IMR-90 (cell line): ENCODE results near the gene HPRT1.
A peak's percentile ranks its signal among the peaks of the same experiment; 100 is the strongest.
"Not testable (repeated sequence)": the region's sequence is repeated elsewhere in the genome, so short reads cannot be mapped to it uniquely, and the experiment has no call there.

Experiments used
- BHLHE40 ChIP-seq: fragments of 150-350 bp; IDR thresholded peaks from 2 replicates; pipeline ENCODE4 v1.6.1; 2016; ENCODE audit warnings: mild to moderate bottlenecking, low read depth, low read length
- CEBPB ChIP-seq: IDR thresholded peaks from 2 replicates; pipeline ENCODE4 v1.6.1; 2012; ENCODE audit warnings: low read depth, low read length, improper control_type of control experiment
- CTCF ChIP-seq: conservative IDR thresholded peaks from 2 replicates; pipeline ENCODE4 v1.5.1; 2012; ENCODE audit warnings: mild to moderate bottlenecking, low read depth, low read length, improper control_type of control experiment
- MAZ ChIP-seq: IDR thresholded peaks from 2 replicates; pipeline ENCODE4 v1.6.1; 2012; ENCODE audit warnings: low read depth, mild to moderate bottlenecking, low read length, improper control_type of control experiment, moderate library complexity, borderline replicate concordance
- POLR2A ChIP-seq: IDR thresholded peaks from 2 replicates; pipeline ENCODE4 v1.6.1; 2012; ENCODE audit warnings: mild to moderate bottlenecking, low read depth, low read length
- RCOR1 ChIP-seq: IDR thresholded peaks from 2 replicates; pipeline ENCODE4 v1.6.1; 2012; ENCODE audit warnings: mild to moderate bottlenecking, low read length, improper control_type of control experiment; ENCODE audit not compliant: insufficient replicate concordance
- RFX5 ChIP-seq: IDR thresholded peaks from 2 replicates; pipeline ENCODE4 v1.8.0; 2012; ENCODE audit warnings: low read depth, mild to moderate bottlenecking, low read length, moderate library complexity
- SMC3 ChIP-seq: fragments of 150-350 bp; IDR thresholded peaks from 2 replicates; pipeline ENCODE4 v1.6.1; 2016; ENCODE audit warnings: low read depth, mild to moderate bottlenecking, antibody characterized with exemption, low read length, moderate library complexity

DNA sequence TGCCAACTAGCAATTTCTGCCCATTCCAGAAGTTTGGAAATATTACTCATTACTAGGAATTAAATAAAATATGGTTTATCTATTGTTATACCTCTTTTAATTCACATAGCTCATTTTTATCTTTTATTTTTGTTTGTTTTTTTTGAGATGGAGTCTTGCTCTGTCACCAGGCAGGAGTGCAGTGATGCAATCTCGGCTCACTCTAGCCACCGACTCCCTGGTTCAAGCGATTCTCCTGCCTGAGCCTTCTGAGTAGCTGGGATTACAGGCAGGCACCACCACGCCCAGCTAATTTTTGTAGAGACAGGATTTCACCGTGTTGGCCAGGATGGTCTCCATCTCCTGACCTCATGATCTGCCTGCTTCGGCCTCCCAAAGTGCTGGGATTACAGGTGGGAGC lies 4.5 kb downstream of the HPRT1 start:
- TF ChIP-seq POLR2A, CTCF, RCOR1, RFX5, MAZ, SMC3, BHLHE40: not testable (repeated sequence)
- peak; percentile 65; the same call in 1 of the 2 replicates for TF ChIP-seq CEBPB
